ENCODE measurements around the gene BICC1. TPM values are rescaled to one million over a fixed set of nuclear protein-coding genes. Genes with fewer than 3 reads are reported as not detected.

BICC1 gene
- total RNA-seq, 1 experiment from 2014 or later = 118 TPM

GRCh38 chr10:58773341-58773740 lies 260.7 kb downstream of the BICC1 start:
- Mint-ChIP-seq H3K27ac (ENCODE audit: unreplicated experiment) (no peak overlapping the region), H3K27me3 (ENCODE audit: insufficient read depth, unreplicated experiment) (no peaks in the 10 kb centered on the region), H3K36me3 (ENCODE audit: insufficient read depth, unreplicated experiment) (no peaks in the 10 kb centered on the region), H3K4me1 (ENCODE audit: low read depth, unreplicated experiment) (peaks cover 16% of the 10 kb centered on the region), H3K9me3 (ENCODE audit: unreplicated experiment) (no peaks in the 10 kb centered on the region), H3K4me3 (ENCODE audit: unreplicated experiment) (no peak overlapping the region)
- H3K27me3 ChIP-seq (replicated peaks; ENCODE audit: control insufficient read depth, insufficient read depth, low read length) = no peaks in the 10 kb centered on the region
- H3K4me1 ChIP-seq = peaks cover 11% of the 10 kb centered on the region
- BruUV-seq (replicated peaks) = no TSS peak
- TF ChIP-seq CTCF (IDR thresholded peaks at IDR 0.05; ENCODE audit: insufficient read depth in 1 of 2, low read depth in 1 of 2, low read length in 1 of 2, severe bottlenecking in 1 of 2, unreplicated experiment in 1 of 2) = no peak
- DNase-seq = no peak
- H3K9me3 ChIP-seq = no peaks in the 10 kb centered on the region
- no peaks in the 10 kb centered on the region for H3K36me3 ChIP-seq (ENCODE audit: control insufficient read depth, insufficient read depth, low read length)
- no peak overlapping the region for H3K4me3 ChIP-seq (ENCODE audit: low read depth, low read length)
- intact Hi-C loops (cut with micrococcal nuclease; ENCODE audit: unreplicated experiment) = loop anchor here (5.0 kb wide), 1 partner anchor 126 kb away; no protein-coding TSS in a partner anchor
- POLR2A ChIA-PET = no interaction called here
- CTCF ChIA-PET = no interaction called here

- CTCF ChIA-PET = no interaction called here
- intact Hi-C loops (cut with micrococcal nuclease; ENCODE audit: unreplicated experiment) = loop anchor here (5.0 kb wide), 1 partner anchor 127 kb away; no protein-coding TSS in a partner anchor
Observed at GRCh38 chr10:58773944-58774343, 261.3 kb downstream of the BICC1 start.

GRCh38 chr10:58775960-58776567 lies 263.4 kb downstream of the BICC1 start:
- TF ChIP-seq CTCF (IDR thresholded peaks at IDR 0.05; ENCODE audit: insufficient read depth in 1 of 2, low read depth in 1 of 2, low read length in 1 of 2, severe bottlenecking in 1 of 2, unreplicated experiment in 1 of 2) = no peak
- no TSS peak for BruUV-seq (replicated peaks)
- Histone ChIP-seq H3K36me3 (ENCODE audit: control insufficient read depth, insufficient read depth, low read length) (no peaks in the 10 kb centered on the region), H3K4me3 (ENCODE audit: low read depth, low read length) (no peak overlapping the region), H3K27me3 (replicated peaks; ENCODE audit: control insufficient read depth, insufficient read depth, low read length) (no peaks in the 10 kb centered on the region), H3K4me1 (peaks cover 11% of the 10 kb centered on the region), H3K9me3 (no peaks in the 10 kb centered on the region)
- Mint-ChIP-seq H3K4me3 (ENCODE audit: unreplicated experiment) (no peak overlapping the region), H3K27me3 (ENCODE audit: insufficient read depth, unreplicated experiment) (no peaks in the 10 kb centered on the region), H3K27ac (ENCODE audit: unreplicated experiment) (no peak overlapping the region), H3K4me1 (ENCODE audit: low read depth, unreplicated experiment) (peaks cover 17% of the 10 kb centered on the region), H3K36me3 (ENCODE audit: insufficient read depth, unreplicated experiment) (no peaks in the 10 kb centered on the region), H3K9me3 (ENCODE audit: unreplicated experiment) (no peaks in the 10 kb centered on the region)
- intact Hi-C loops (cut with micrococcal nuclease; ENCODE audit: unreplicated experiment) = no loop called here
- no peak for DNase-seq
- ChIA-PET POLR2A (no interaction called here), CTCF (no interaction called here)

More at GRCh38 chr10:58773944-58774343, 261.3 kb downstream of the BICC1 start:
- H3K9me3 Mint-ChIP-seq (ENCODE audit: unreplicated experiment) = no peaks in the 10 kb centered on the region
- Histone ChIP-seq H3K36me3 (ENCODE audit: control insufficient read depth, insufficient read depth, low read length) (no peaks in the 10 kb centered on the region), H3K27me3 (replicated peaks; ENCODE audit: control insufficient read depth, insufficient read depth, low read length) (no peaks in the 10 kb centered on the region), H3K4me3 (ENCODE audit: low read depth, low read length) (no peak overlapping the region), H3K4me1 (peaks cover 11% of the 10 kb centered on the region), H3K9me3 (no peaks in the 10 kb centered on the region)
- H3K4me3 Mint-ChIP-seq (ENCODE audit: unreplicated experiment) = no peak overlapping the region
- peaks cover 16% of the 10 kb centered on the region for H3K4me1 Mint-ChIP-seq (ENCODE audit: low read depth, unreplicated experiment)
- no peak for DNase-seq
- H3K27me3 Mint-ChIP-seq (ENCODE audit: insufficient read depth, unreplicated experiment) = no peaks in the 10 kb centered on the region
- no peak for TF ChIP-seq CTCF (IDR thresholded peaks at IDR 0.05; ENCODE audit: insufficient read depth in 1 of 2, low read depth in 1 of 2, low read length in 1 of 2, severe bottlenecking in 1 of 2, unreplicated experiment in 1 of 2)
- H3K27ac Mint-ChIP-seq (ENCODE audit: unreplicated experiment) = no peak overlapping the region
- BruUV-seq (replicated peaks) = no TSS peak
- POLR2A ChIA-PET = no interaction called here
- H3K36me3 Mint-ChIP-seq (ENCODE audit: insufficient read depth, unreplicated experiment) = no peaks in the 10 kb centered on the region
